Frontal cortex (tissue), 4 donors: Measurements from ENCODE around the gene RAB13. TPM values are rescaled to one million over a fixed set of nuclear protein-coding genes. Genes with fewer than 3 reads are reported as not detected.

Experiments
- DNase-seq, 2 donors: peaks; one replicate each; pipeline ENCODE4 v3.0.0; 2012; ENCODE audit warnings: low spot score in 2 of 2
- FAIRE-seq: peaks from 2 replicates; lab custom pipeline; 2012; peaks lifted over from hg19 to GRCh38; lab: Jason Lieb, UNC
- total RNA-seq: library from RNA; depleted of rRNA; stranded (reverse); fragments of >200 nt; gene quantifications from one replicate; pipeline ENCODE4 v1.2.3, GENCODE V29; 2014
- donor health status: control.
- donor health status: control.
- donor health status: control.

The RAB13 gene
- total RNA-seq, 1 donor from 2014 or later: 3.7 TPM

GRCh38 chr1:153958111-153958960 is 27.8 kb downstream of the RAB13 start, which contains the start of gene CRTC2:
TSS of gene CRTC2 (minus strand) at chr1:153958612. CDS start at chr1:153958497, 115 bp downstream.
- DNase-seq: peak; percentile 98 to 99
- FAIRE-seq: peak; percentile 36

GRCh38 chr1:153957744-153958110 is 28.4 kb downstream of the RAB13 start:
- no peak for DNase-seq
- FAIRE-seq: no peak

- DNase-seq: no peak
These were observed 29.0 kb downstream of the RAB13 start for GRCh38 chr1:153956997-153957715.

GRCh38 chr1:153954826-153955225 is 31.3 kb downstream of the RAB13 start:
- no peak for DNase-seq
- no peak for FAIRE-seq

More at GRCh38 chr1:153956997-153957715, 29.0 kb downstream of the RAB13 start:
- no peak for FAIRE-seq

GRCh38 chr1:153953859-153954365 is 32.2 kb downstream of the RAB13 start:
- DNase-seq (no peak), FAIRE-seq (no peak)

- no peak for DNase-seq
- FAIRE-seq: no peak
These were observed 34.3 kb downstream of the RAB13 start for GRCh38 chr1:153951801-153952200.

- no peak for FAIRE-seq
These were observed 35.0 kb downstream of the RAB13 start for GRCh38 chr1:153951183-153951582.

GRCh38 chr1:153946622-153947241 is 39.4 kb downstream of the RAB13 start, which contains the start of gene DENND4B:
TSS of gene DENND4B (minus strand) at chr1:153946718. CDS start at chr1:153944374, 2,344 bp downstream.
- FAIRE-seq: no peak

More at GRCh38 chr1:153951183-153951582, 35.0 kb downstream of the RAB13 start:
- DNase-seq: no peak

GRCh38 chr1:153945795-153946621 is 40.1 kb downstream of the RAB13 start:
- peak; percentile 87 to 88 for DNase-seq
- FAIRE-seq: no peak

More at GRCh38 chr1:153946622-153947241, 39.4 kb downstream of the RAB13 start, which contains the start of gene DENND4B:
- peak; percentile 96 to 98 for DNase-seq

GRCh38 chr1:153945131-153945794 is 40.9 kb downstream of the RAB13 start:
- FAIRE-seq (no peak), DNase-seq (peak in 1 of 2 donors; percentile 61)

GRCh38 chr1:153944827-153945117 is 41.4 kb downstream of the RAB13 start:
- FAIRE-seq: no peak

GRCh38 chr1:153944005-153944826 is 41.9 kb downstream of the RAB13 start:
- FAIRE-seq: no peak
- DNase-seq: no peak

More at GRCh38 chr1:153944827-153945117, 41.4 kb downstream of the RAB13 start:
- no peak for DNase-seq

- DNase-seq: no peak
- no peak for FAIRE-seq
These were observed 43.2 kb downstream of the RAB13 start for GRCh38 chr1:153942766-153943549.

GRCh38 chr1:153941826-153942725 is 44.1 kb downstream of the RAB13 start:
- FAIRE-seq: no peak
- DNase-seq: no peak

GRCh38 chr1:153940756-153941155 is 45.4 kb downstream of the RAB13 start:
- FAIRE-seq: no peak
- no peak for DNase-seq

GRCh38 chr1:153939476-153939875 is 46.7 kb downstream of the RAB13 start:
- DNase-seq: no peak
- FAIRE-seq: no peak
